HG03354 (cell line): ENCODE measurements around the gene GPR35.

Source experiments
- ATAC-seq: cut with Tn5 transposase; IDR thresholded peaks from one replicate; pipeline ENCODE4 v1.9.1; 2021; ENCODE audit warnings: mild to moderate bottlenecking; ENCODE audit not compliant: unreplicated experiment, poor library complexity, severe bottlenecking

Gene GPR35

DNA sequence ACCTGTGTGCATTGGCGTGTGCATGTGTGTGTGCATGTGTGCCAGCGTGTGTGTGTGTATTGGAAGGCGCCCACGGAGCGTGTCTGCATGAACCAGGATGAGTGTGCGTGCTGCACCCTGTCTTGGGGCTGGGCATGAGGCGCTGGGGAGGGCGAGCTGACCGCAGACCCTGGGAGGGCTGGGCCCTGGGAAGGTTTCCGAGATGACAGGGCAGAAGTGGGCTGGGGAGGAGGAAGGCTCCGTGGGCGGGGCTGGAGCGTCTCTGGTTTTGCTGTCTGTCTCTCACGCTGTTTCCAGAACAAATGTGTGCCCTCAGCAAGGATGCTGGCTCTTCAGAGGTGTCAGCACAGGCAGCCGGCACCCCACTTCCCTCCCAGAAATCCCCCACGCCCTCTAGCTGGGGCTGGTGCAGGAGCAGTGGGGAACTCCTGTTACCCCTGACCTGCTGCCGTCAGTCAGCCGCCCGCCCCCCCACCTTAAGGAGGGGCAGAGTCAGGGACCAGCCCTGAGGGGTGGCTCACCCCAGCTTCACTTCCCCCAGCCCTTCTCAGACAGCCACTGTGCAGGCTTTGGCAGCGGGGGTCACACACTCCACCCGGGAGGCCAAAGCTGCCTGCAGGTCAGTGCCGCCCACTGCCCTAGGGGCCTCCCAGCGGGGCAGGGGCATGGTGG is at the start of gene GPR35:
Gene GPR35 (plus strand): TSS at position 531 of the 672 bp plus-strand sequence. CDS start 4,473 bp downstream, outside the sequence.
- ATAC-seq, result no peak

DNA sequence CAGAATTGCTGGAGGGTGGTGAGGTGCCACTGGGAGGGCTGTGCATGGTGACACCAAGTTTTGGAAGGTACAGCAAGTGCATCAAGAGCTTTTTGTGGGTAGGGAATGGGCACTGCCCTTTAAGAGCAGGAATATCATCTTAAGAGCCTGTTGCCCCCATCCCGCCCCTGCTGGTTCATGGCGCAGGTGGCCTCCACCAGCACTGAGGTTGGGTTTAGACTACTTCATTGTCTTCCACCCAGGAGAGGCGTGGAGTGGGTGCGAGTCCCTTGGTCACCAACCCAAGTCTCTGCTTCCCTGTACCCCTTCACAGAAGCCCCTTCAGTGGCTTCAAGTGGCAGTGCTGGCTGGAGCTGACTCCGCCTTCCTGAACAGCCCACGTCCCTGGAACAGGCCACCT is 49.2 kb upstream of the GPR35 start:
- no peak for ATAC-seq

DNA sequence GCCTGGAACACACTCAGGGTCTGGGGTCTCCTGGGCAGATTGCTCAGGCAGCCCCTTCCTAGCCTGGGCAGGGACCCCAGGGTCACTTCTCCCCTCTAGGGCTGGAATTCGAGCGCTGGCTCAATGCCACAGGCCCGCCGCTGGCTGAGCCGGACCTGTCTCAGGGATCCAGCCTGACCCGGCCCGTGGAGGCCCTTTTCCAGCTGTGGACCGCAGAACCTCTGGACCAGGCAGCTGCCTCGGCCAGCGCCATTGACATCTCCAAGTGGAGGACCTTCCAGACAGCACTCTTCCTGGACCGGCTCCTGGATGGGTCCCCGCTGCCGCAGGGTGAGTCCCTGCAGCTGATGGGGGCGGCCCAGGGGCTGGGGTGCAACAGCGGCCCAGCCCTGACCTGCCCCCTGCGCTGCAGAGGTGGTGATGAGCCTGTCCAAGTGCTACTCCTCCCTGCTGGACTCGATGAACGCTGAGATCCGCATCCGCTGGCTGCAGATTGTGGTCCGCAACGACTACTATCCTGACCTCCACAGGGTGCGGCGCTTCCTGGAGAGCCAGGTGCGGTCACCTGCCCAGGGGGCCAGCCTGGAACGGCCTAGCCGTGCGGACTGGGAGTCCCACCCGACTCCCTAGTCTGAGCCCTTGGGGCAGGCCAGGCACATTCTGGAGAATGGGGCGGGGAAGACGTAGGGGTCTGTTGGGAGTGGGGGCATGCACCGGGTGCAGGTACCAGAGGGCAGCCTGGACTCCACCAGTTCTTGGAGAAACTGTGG is 48.7 kb upstream of the GPR35 start:
- no peak for ATAC-seq

- ATAC-seq, result no peak
These were observed 47.8 kb upstream of the GPR35 start for GRCh38 chr2:240577281-240578109.

DNA sequence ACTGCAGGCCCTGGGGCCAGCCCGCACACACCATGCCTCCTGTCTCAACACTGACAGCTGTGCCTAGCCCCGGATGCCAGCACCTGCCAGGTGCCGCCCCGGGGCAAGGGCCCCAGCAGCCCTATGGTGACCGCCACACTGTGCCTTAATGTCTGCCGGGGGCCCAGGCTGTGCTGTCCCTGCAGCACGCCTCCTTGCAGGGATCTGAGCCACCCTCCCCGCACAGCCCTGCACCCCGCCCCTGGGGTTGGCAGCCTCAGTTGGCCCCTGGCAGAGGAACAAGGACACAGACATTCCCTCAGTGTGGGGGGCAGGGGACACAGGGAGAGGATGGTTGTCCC is 47.2 kb upstream of the GPR35 start:
- ATAC-seq, result no peak

DNA sequence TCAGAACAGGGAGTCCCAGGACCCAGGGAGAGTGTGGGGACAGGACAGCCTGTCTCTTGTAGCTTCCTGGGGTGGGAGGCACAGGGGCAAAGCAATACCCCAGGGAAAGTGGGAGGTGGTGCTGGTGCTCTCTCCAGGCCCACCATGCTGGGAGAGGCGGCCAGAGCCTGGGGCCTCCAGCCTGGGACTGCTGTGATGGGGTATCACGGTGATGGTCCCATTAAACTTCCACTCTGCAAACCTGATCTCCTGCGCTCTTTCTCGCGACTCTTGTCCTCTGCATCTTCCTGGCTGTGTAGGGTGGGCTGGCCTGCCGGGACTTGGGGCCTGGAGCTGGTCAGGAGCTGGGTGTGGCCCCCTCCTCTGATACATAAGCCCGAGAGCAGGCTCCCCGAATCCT is 46.8 kb upstream of the GPR35 start:
- no peak for ATAC-seq

DNA sequence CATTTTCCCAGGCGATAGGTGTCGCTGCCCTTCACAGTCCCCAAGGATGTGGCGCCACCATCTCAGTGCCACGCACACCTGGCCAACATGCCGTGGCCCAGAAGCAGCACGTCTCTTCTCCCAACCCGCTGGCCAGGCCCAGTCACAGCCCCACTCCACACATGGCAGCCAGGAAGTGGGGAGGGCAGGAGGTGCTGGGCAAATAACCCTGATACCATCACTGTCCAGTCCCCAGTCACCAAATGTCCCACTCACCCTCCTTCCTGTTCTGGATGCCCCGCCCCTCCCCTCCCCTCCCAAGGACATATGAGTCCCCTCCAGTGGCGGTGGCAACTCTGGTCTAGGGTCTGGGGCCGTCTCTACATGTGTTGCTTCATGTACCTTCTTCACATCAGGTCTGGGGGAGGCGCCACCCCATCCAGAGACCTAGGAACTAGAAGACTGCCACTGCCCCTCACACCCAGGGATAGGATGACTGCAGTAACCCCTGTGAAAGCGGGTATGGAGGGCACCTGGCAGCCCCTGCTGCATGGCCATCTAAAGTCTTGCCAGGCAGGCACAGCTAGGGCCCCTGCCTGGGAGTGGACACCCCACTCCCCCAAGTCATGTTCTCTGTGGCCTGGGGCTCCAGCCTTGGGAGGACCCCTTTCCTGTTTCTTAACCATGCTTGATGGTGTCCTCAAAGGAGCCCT is 46.1 kb upstream of the GPR35 start:
- no peak for ATAC-seq

GRCh38 chr2:240579771-240580614 is 45.3 kb upstream of the GPR35 start:
- no peak for ATAC-seq

- no peak for ATAC-seq
These were observed 43.5 kb upstream of the GPR35 start for GRCh38 chr2:240581811-240582210.

GRCh38 chr2:240582781-240583180 is 42.5 kb upstream of the GPR35 start:
- ATAC-seq, result no peak

GRCh38 chr2:240583774-240584173 is 41.5 kb upstream of the GPR35 start:
- no peak for ATAC-seq

- peak; percentile 54 for ATAC-seq
These were observed 40.7 kb upstream of the GPR35 start for GRCh38 chr2:240584486-240585031.

- peak; percentile 40 for ATAC-seq
These were observed 40.2 kb upstream of the GPR35 start for GRCh38 chr2:240585101-240585500.

DNA sequence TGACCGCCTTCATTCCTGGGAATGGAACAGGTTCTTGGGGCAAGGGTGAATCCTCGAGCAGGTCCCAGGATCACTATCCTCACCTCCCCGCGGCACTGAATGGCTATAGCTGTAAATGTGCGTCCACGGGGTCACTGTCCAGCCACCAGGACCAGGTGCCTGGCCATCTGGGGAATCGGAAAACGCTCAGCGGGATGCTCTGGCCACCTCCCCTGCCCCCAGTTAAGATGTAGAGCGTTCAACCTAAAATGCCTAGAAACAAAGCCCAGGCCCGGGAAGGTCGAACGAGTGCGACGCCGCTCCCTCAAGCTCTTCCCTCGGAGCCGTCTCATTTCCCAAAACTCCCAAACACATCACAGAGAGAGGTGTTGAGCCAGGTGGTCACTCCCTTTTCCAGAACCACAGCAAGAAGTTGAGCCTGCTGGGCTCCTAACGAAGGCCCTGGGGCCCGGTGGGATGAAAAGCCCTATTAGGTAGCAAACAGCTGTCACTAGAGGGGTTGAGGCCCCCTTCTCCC is 39.5 kb upstream of the GPR35 start:
- ATAC-seq, result no peak

- ATAC-seq, result peak; percentile 68
These were observed 38.9 kb upstream of the GPR35 start, which contains the start of gene CAPN10 for GRCh38 chr2:240586198-240586918. CAPN10 (plus strand) TSS chr2:240586734; CDS start chr2:240586912, 178 bp downstream.

GRCh38 chr2:240586919-240587800 is 38.1 kb upstream of the GPR35 start:
- ATAC-seq, result peak; percentile 4
